K562 (cell line): ENCODE results near the gene TMEM273. TPM values are rescaled to one million over a fixed set of nuclear protein-coding genes. Genes with fewer than 3 reads are reported as not detected.

ENCODE experiments used
- ATAC-seq: fragments of 200-7000 bp; cut with Tn5 transposase; 3 replicates; pipeline ENCODE4 v1.9.1; 2020; ENCODE audit warnings: moderate library complexity
- BruUV-seq: library from RNA; stranded (reverse); fragments of 400-500 nt; replicated peaks from 2 replicates; lab custom pipeline; 2021; lab: Mats Ljungman, UMichigan
- CTCF ChIA-PET: fragments of 300-600 bp; formaldehyde crosslinking; extraction: SDS; loops from one replicate; lab custom pipeline; 2021; ENCODE audit warnings: low intra/inter-chr PET ratio; lab: Yijun Ruan, JAX
- POLR2A ChIA-PET: fragments of 300-600, 350-650 bp; sonication (Branson Sonifier 250); formaldehyde crosslinking; extraction: SDS; loops from one replicate; lab custom pipeline; 2021; ENCODE audit warnings: antibody characterized with exemption, inconsistent platforms; lab: Yijun Ruan, JAX
- DNase-seq, 4 experiments: peaks; one replicate each; pipeline versions ENCODE4 v3.0.0 to v3.0.0-alpha.2; 2011 to 2018; ENCODE audit warnings: low spot score in 3 of 4, mixed read lengths in 3 of 4; ENCODE audit errors: extremely low read depth in 1 of 4
- FAIRE-seq: peaks from 2 replicates; lab custom pipeline; 2011; peaks lifted over from hg19 to GRCh38; lab: Jason Lieb, UNC
- H2AFZ ChIP-seq: 2 replicates; pipeline ENCODE4 v1.6.0; 2011; ENCODE audit warnings: low read depth, low read length, control low read depth, inconsistent platforms
- H3K27ac ChIP-seq: fragments of 200-600 bp; 3 replicates; pipeline ENCODE4 v1.8.0; 2011; ENCODE audit warnings: low read depth, mild to moderate bottlenecking, control low read depth, inconsistent platforms, low read length, moderate library complexity, mixed read lengths; ENCODE audit errors: extremely low read depth
- H3K27me3 ChIP-seq, 2 experiments: fragments of 300-600 bp in 1 of 2; 2 replicates in 1 of 2; 3 replicates in 1 of 2; pipeline versions ENCODE4 v1.6.0 to v1.8.0; 2011; ENCODE audit warnings: inconsistent platforms in 2 of 2, low read length in 2 of 2, mild to moderate bottlenecking in 1 of 2, mixed read lengths in 1 of 2, moderate library complexity in 1 of 2; ENCODE audit not compliant: control insufficient read depth in 2 of 2, insufficient read depth in 2 of 2
- H3K36me3 ChIP-seq: fragments of 300-600 bp; 3 replicates; pipeline ENCODE4 v1.8.0; 2011; ENCODE audit warnings: mild to moderate bottlenecking, low read length, inconsistent platforms; ENCODE audit not compliant: control insufficient read depth, insufficient read depth
- H3K4me1 ChIP-seq, 2 experiments: fragments of 200-600 bp in 1 of 2; replicated peaks in 1 of 2; 2 replicates in 1 of 2; 3 replicates in 1 of 2; pipeline versions ENCODE4 v1.5.1 to v1.8.0; 2011; ENCODE audit warnings: inconsistent platforms in 2 of 2, low read length in 2 of 2, mild to moderate bottlenecking in 1 of 2, mixed read lengths in 1 of 2, moderate library complexity in 1 of 2; ENCODE audit not compliant: control insufficient read depth in 2 of 2, insufficient read depth in 2 of 2
- H3K4me2 ChIP-seq: 2 replicates; pipeline ENCODE4 v1.6.1; 2011; ENCODE audit warnings: low read length, control low read depth, inconsistent platforms, mixed read lengths; ENCODE audit not compliant: insufficient read depth
- H3K4me3 ChIP-seq: fragments of 200-600 bp; sonication (generic), shearing (Covaris generic); 2 replicates; pipeline ENCODE4 v1.5.1; 2016; ENCODE audit warnings: control low read depth, inconsistent platforms
- H3K79me2 ChIP-seq: fragments of 200-600 bp; 3 replicates; pipeline ENCODE4 v1.8.0; 2011; ENCODE audit warnings: low read length, inconsistent platforms; ENCODE audit not compliant: control insufficient read depth, insufficient read depth
- H3K9ac ChIP-seq, 2 experiments: 2 replicates each; pipeline versions ENCODE4 v1.6.0 to v1.6.1; 2011; ENCODE audit warnings: low read depth in 2 of 2, low read length in 2 of 2, control low read depth in 1 of 2, inconsistent platforms in 1 of 2, mild to moderate bottlenecking in 1 of 2, mixed read lengths in 1 of 2; ENCODE audit not compliant: insufficient read depth in 1 of 2
- H3K9me1 ChIP-seq: one replicate; pipeline ENCODE4 v1.6.0; 2011; ENCODE audit warnings: inconsistent platforms, mild to moderate bottlenecking, low read length, moderate library complexity; ENCODE audit not compliant: control insufficient read depth, insufficient read depth
- H3K9me3 ChIP-seq: replicated peaks from 2 replicates; pipeline ENCODE4 v1.5.1; 2011; ENCODE audit warnings: low read depth, low read length, inconsistent platforms; ENCODE audit not compliant: control insufficient read depth, insufficient read depth
- H4K20me1 ChIP-seq: replicated peaks from 2 replicates; pipeline ENCODE4 v1.6.1; 2011; ENCODE audit warnings: low read length, inconsistent platforms, mixed read lengths; ENCODE audit not compliant: control insufficient read depth, insufficient read depth
- MGA ChIP-seq: fragments of 450-650 bp; IDR thresholded peaks from 2 replicates; pipeline ENCODE4 v1.6.1; 2016; ENCODE audit warnings: mild to moderate bottlenecking, moderate library complexity
- SFPQ ChIP-seq: fragments of 200-400 bp; formaldehyde crosslinking; IDR thresholded peaks from 2 replicates; pipeline ENCODE4 v1.6.1; 2017; ENCODE audit warnings: mild to moderate bottlenecking, low read depth, low read length, moderate library complexity
- SOX6 ChIP-seq: fragments of 450-650 bp; IDR thresholded peaks from 2 replicates; pipeline ENCODE4 v1.6.1; 2014; ENCODE audit warnings: mild to moderate bottlenecking
- ZBTB1 ChIP-seq: sonication (generic); formaldehyde crosslinking; IDR thresholded peaks from 2 replicates; pipeline ENCODE4 v1.8.1; 2023; ENCODE audit warnings: missing genetic modification reagents, low read depth, mild to moderate bottlenecking, borderline replicate concordance
- ZBTB26 ChIP-seq: fragments of 450-650 bp; formaldehyde crosslinking; IDR thresholded peaks from 2 replicates; pipeline ENCODE4 v1.4.0; 2022; ENCODE audit warnings: missing genetic modification characterization
- ZNF764 ChIP-seq: fragments of 250-450 bp; sonication (Bioruptor Pico); IDR thresholded peaks from 2 replicates; pipeline ENCODE4 v1.4.0; 2020; ENCODE audit warnings: low read depth, mild to moderate bottlenecking, moderate library complexity
- ZNF766 ChIP-seq: fragments of 200-800 bp; sonication (Bioruptor generic); conservative IDR thresholded peaks from 2 replicates; pipeline ENCODE4 v1.6.1; 2016; ENCODE audit warnings: missing genetic modification characterization, missing compliant biosample characterization
- WGBS: fragments of 100-300 bp; shearing (Covaris generic); methylation state at CpG from one replicate; pipeline ENCODE4 v1.1.6; 2016; ENCODE audit warnings: low coverage, mixed read lengths; ENCODE audit not compliant: insufficient coverage; ENCODE audit errors: missing lambda C conversion rate; 5-methylcytosine and 5-hydroxymethylcytosine counted together
- in situ Hi-C: fragments of 300-500 bp; cut with MboI; formaldehyde crosslinking; loops from 4 replicates; pipeline ENCODE4 v1.15.0; 2018; ENCODE audit warnings: inconsistent platforms, mixed read lengths
- intact Hi-C: fragments of 100-400 bp; cut with micrococcal nuclease; formaldehyde crosslinking; loops from 2 replicates; pipeline ENCODE4 v1.14.2; 2022
- polyA plus RNA-seq, 8 experiments: library from polyadenylated mRNA; depleted of rRNA in 4 of 8; stranded (reverse) in 5 of 8; unstranded in 3 of 8; fragments of >200 nt; fragmentation: Nextera tagmentation in 2 of 8; fragmentation: Illumina TruSeq in 1 of 8; extraction: Ambion mirVana in 2 of 8; extraction: Trizol in 1 of 8; gene quantifications; 2 replicates each; pipeline versions ENCODE4 v1.2.1 to v1.2.3, GENCODE V29; 2011 to 2014; ENCODE audit warnings: inconsistent platforms in 1 of 8, missing spikeins in 1 of 8
- total RNA-seq, 7 experiments: library from RNA; depleted of rRNA in 6 of 7; stranded (reverse); fragments of >200 nt in 6 of 7; fragmentation: Illumina TruSeq in 2 of 7; extraction: Trizol in 2 of 7; gene quantifications; 2 replicates each; pipeline versions ENCODE4 v1.2.1 to v1.2.3, GENCODE V29; 2011 to 2021; ENCODE audit warnings: low replicate concordance in 1 of 7

TMEM273 gene
- total and polyA plus RNA-seq, 9 of the 15 experiments (the other 6 are each of a cell fraction or from before 2014, with no cell fraction given) = 39.2 to 131 (median 95.6) TPM

- H3K27me3 ChIP-seq = no peaks in the 10 kb centered on the region
- in situ Hi-C loops = no loop called here
- no peaks in the 10 kb centered on the region for H3K9me1 ChIP-seq
- ATAC-seq (peak; percentile 55), DNase-seq (peak in 2 of 4 experiments; percentile 57 to 60), FAIRE-seq (peak; percentile 55)
- no peak overlapping the region for H3K4me3 ChIP-seq
- no peaks in the 10 kb centered on the region for H3K9me3 ChIP-seq
- no peaks in the 10 kb centered on the region for H4K20me1 ChIP-seq
- H2AFZ ChIP-seq = no peak overlapping the region
- peaks cover 8 to 21% of the 10 kb centered on the region in 2 experiments; a peak in 3 of 5 replicates for H3K4me1 ChIP-seq
- H3K79me2 ChIP-seq = no peaks in the 10 kb centered on the region
- no peaks in the 10 kb centered on the region for H3K36me3 ChIP-seq
- BruUV-seq = no TSS peak
- H3K9ac ChIP-seq = no peak overlapping the region
- H3K27ac ChIP-seq = no peak overlapping the region
- CTCF ChIA-PET = no interaction called here
- intact Hi-C loops = no loop called here
- POLR2A ChIA-PET = interaction anchor here (1.0 kb wide), 1 partner anchor 40 kb away, joined by 3 read pairs; no protein-coding TSS in a partner anchor
- no peak overlapping the region for H3K4me2 ChIP-seq
- 0% methylated on average over 1 of the region's 1 CpG for WGBS
- TF ChIP-seq ZBTB1 (CRISPR knock-in tag) = no peak
- TF ChIP-seq ZBTB26 (CRISPR knock-in tag) = no peak
- TF ChIP-seq SFPQ = no peak
- TF ChIP-seq SOX6 = peak; percentile 96
- no peak; the same call in 1 of the 2 replicates for TF ChIP-seq MGA
- TF ChIP-seq ZNF764 (CRISPR knock-in tag) = no peak
- no peak for TF ChIP-seq ZNF766
Observed at GRCh38 chr10:49212783-49213182, 24.6 kb upstream of the TMEM273 start.
